Frontal cortex (tissue), 4 donors: ENCODE data around the gene RSPH4A. TPM values are rescaled to one million over a fixed set of nuclear protein-coding genes. Genes with fewer than 3 reads are reported as not detected.
"Not testable (repeated sequence)": the region's sequence is repeated elsewhere in the genome, so short reads cannot be mapped to it uniquely, and the experiment has no call there.

ENCODE experiments used
- DNase-seq, 2 donors: peaks; one replicate each; pipeline ENCODE4 v3.0.0; 2012; ENCODE audit warnings: low spot score in 2 of 2
- FAIRE-seq: peaks from 2 replicates; lab custom pipeline; 2012; peaks lifted over from hg19 to GRCh38; lab: Jason Lieb, UNC
- total RNA-seq: library from RNA; depleted of rRNA; stranded (reverse); fragments of >200 nt; gene quantifications from one replicate; pipeline ENCODE4 v1.2.3, GENCODE V29; 2014
- donor health status: control.
- donor health status: control.
- donor health status: control.

RSPH4A gene
- total RNA-seq: 1.6 TPM

DNA sequence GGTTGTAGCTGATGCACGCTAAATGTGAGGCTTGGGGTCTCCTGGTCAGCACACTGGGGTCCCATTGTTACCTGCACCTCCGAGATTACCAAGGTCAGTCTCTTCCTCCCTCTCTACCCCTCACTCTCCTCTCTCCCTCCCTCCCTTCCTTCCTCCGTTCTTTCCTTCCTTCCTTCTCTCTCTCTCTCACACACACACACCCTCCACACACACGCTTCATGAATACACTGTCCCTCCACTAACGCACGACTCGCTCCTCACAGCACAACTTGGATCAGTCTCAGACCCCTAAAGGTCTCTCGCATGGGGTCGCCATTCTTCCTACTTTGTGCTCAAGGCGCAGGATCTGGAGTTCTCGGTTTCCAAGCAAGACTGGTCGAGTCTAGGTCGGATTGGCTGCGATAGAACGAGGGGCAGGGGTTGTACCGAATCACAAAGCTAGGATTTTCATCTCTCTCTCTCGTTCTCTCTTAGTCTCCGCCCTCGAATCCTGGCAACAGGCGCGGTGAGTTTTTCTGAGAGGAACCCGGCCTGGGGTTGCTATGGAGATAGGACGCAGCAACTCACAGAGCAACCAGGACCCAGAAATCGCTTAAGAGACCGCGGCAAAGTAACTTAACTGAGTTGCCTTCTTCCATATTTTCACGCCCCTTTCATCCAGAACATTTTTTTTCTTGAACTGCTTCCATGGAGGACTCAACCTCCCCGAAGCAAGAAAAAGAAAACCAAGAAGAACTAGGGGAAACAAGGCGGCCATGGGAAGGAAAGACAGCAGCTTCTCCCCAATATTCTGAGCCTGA is at the start of gene RSPH4A:
Gene RSPH4A (plus strand): TSS at position 543 of the 800 bp plus-strand sequence. CDS start 145 bp downstream, at position 688.
- FAIRE-seq (no peak), DNase-seq (peak; percentile 36 to 75)

DNA sequence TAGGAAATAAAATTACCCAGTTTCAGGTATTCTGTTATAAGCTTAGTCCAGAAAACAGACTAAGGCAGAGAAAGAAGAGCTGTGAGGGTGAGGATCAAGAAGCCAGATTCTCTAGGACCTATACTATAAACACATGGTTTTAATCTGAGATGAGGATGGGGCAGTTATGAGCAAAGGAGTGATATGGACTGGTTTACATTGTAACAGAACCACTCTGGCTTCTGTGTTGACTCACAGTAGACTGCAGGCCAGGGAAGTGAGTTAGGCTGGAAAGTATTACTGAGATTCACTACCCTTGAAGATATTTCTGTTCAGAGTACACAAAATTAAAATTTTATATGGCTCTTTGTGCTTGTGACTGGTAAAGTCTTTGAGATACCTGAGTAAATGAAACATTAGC is 48.2 kb upstream of the RSPH4A start:
- DNase-seq (no peak), FAIRE-seq (no peak)

DNA sequence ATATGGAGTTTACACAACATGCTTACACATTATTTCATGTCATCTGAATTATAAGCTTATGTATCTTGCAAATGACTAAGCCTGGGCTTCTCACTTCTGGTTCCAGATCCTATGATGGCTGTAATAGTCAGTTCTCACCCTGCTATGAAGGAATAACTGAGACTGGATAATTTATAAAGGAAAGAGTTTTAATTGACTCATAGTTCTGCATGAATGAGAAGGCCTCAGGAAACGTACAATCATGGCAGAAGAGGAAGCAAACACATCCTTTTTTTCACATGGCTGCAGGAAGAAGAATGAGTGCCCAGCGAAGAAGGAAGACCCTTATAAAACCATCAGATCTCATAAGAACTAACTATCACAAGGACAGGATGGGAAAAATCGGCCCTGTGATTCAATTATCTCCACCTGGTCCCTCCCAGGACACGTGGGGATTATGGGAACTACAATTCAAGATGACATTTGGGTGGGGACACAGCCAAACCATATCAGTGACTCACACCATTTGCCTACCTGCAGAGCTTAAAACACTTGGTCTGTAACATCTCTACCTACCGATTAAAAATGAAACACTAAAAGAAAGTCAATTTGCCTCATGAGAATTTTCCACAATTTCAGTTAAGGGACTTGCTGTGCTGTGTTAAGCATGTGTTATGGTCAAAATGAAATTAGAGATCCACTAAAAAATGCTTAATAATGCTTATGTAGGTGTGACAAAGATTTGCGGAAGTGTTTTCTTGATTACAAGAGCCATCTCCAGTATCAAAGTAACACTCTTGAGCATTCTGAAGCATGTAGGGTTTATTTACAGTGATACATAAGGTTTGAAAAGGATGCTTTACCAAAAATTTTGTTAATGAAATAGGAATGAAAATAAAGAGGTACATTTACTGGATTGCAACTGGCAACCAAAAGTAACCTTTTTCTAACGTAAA is 47.2 kb upstream of the RSPH4A start:
- DNase-seq: no peak
- FAIRE-seq: no peak

DNA sequence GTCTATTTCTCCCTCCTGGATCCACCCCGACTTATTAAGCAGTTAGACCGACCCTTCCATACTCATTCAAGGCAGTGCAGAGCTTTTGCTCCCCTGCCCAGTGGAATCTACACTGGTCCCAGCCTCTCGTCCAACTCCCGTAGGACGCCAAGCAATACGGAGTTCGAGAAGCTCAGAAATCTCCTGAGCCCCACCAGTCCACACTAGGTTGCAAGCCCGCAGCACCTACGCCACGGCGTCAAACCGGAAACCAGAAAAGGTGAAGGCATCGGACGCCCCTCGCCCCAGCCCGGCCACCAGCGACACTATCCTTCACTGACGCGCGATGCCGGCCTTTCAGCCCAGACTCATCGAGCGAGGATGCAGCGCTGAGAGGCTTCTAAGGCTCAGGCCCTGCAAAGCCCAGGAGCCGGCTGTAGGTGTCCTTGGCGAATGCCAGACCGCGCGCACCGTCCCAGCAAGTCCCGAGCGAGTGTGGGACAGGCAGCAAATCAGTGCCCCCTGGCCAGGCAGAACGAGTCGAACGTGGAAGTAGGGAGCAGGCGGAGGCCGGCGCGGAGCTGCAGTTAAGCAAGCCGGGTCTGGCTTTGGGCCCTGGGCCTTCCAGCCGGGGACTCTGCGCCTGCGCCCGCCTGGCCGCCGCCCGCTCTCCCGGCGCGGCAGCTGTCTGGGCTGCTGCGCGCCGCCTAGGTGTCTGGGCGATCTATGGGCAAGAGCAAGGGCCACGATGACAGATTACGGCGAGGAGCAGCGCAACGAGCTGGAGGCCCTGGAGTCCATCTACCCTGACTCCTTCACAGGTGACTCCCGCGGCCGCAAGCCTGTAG is 45.2 kb upstream of the RSPH4A start, which contains the start of gene RWDD1:
Gene RWDD1 (plus strand): TSS at position 649 of the 827 bp plus-strand sequence. CDS start 79 bp downstream, at position 728.
- DNase-seq (peak; percentile 93), FAIRE-seq (no peak)

DNA sequence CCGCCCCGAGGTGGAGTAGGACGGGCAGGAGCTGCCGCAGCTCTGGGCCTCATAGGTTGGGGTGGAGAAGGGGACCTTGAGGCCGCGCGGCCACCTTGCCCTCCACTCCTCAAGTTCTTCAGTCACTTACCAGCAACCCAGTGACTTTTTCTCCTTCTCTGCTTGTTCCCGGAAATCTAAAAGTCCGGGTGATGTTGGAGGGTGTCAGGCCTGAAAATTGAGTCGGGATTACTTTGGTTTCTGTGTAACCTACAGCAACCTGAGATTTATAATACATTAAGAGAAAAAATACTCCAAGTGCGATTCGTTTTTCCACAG is 44.6 kb upstream of the RSPH4A start:
- no peak for FAIRE-seq
- no peak for DNase-seq

- FAIRE-seq (no peak), DNase-seq (no peak)
Observed at GRCh38 chr6:116572162-116572561, 44.1 kb upstream of the RSPH4A start.

- no peak for DNase-seq
- no peak for FAIRE-seq
Observed at GRCh38 chr6:116575227-116575626, 41.1 kb upstream of the RSPH4A start.

DNA sequence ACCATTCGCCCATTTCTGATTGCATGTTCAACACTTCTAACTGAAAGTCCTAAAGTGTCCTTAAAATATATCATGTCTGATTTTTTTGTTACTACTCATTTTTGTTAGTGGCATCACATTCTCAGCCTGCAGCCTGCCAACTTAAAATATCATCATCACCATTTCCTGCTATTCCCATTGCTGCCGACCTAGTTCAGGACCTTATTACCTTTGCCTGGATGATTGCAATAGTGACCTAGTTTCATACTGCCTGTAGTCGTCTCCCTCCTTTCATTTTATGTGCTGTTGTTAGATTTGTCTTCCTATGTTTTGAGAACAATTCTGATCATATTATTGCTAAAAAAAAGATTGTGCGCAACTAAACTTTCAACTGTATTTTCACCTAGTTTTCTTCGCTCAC is 38.8 kb upstream of the RSPH4A start:
- no peak for FAIRE-seq
- no peak for DNase-seq

DNA sequence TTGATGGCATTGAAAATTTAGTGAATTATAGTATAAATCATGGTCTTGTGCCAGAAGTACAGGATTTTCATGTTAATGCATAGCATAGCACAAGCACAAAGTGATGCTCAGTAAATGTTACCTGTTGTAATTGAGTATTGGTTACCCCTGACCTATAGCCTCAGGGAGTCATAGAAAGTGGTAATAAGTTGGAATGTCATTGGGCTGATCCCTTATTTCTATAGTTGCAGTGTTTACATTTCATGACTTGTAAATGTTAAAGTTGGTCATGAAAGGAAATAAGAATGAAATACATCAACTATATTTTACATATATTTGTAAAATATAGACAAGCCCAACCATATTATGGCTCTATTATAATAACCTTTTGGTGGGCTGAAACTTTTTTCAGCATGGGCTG is 37.9 kb upstream of the RSPH4A start:
- FAIRE-seq (no peak), DNase-seq (no peak)

- DNase-seq: no peak
- FAIRE-seq: no peak
Observed at GRCh38 chr6:116579143-116579542, 37.1 kb upstream of the RSPH4A start.

GRCh38 chr6:116580198-116580597 is 36.1 kb upstream of the RSPH4A start:
- FAIRE-seq (no peak), DNase-seq (no peak)

DNA sequence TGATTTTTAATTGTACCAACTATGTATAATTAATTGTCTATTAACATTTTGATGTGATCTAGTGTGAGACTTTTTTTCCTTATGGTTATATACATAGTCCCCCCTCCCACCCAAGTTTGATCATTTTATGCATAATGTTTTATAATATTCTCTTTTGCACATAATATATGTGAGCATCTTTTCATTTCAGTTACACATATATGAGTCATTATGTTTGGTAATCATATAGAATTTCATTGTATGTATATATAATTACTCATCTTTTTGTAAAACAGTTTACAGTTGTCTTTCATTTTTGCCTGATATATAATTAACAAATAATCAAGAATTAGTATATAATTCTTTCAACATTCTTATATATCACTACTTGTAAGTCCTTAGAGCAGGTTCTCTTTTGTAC is 30.0 kb upstream of the RSPH4A start:
- FAIRE-seq (peak; percentile 17), DNase-seq (no peak)

DNA sequence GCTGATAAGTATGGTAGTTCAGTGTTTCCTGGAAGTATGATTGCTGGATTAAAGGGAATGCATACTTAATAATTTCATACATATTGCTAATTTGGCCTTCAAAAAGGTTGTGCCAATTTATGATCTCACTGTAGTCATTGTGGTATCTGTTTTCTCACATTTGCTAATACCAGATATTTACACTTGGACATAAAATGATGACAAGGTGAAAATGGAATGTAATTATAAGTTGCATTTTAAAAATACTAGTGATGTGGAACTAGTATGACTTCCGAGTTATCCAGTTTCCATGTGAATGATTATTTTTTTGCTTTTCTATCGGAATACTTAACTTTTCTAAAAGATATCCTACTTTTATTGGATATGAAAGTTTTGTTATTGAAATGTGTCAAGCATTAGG is 29.5 kb upstream of the RSPH4A start:
- no peak for FAIRE-seq

GRCh38 chr6:116595247-116595646 is 21.0 kb upstream of the RSPH4A start:
- DNase-seq (no peak), FAIRE-seq (no peak)

More for the DNA sequence above, 29.5 kb upstream of the RSPH4A start:
- DNase-seq: no peak

DNA sequence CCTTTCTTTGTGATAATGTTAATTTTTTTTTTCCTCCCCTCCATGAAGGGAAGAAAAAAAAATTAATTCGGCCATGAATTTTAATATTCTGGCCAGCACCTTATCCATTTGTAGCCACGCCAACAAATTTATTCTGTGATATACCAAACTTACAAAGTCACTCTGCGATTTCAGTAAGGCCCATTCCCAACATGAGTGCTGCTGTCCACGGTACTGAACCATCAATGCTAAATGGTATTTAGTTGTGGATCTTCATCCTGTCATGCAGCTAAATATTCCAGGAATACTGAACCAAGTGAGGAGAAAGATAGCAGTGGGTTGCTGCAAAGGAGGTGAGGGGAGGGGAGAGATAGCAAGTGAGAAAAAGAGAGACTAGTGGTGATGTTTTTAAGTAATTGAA is 19.5 kb upstream of the RSPH4A start:
- no peak for DNase-seq
- FAIRE-seq: no peak

- not testable (repeated sequence) for FAIRE-seq, DNase-seq
Observed at GRCh38 chr6:116603916-116604315, 12.4 kb upstream of the RSPH4A start.

DNA sequence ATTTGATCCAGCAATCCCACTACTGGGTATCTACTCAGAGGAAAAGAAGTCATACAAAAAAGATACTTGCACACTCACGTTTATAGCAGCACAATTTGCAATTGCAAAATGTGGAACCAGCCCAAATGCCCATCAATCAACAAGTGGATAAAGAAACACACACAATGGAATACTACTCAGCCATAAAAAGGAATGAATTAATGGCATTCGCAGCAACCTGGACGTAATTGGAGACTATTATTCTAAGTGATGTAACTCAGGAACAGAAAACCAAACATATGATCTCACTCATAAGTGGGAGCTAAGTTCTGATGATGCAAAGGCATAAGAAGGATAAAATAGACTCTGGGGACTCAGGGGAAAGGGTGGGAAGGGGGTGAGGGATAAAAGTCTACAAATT is 11.4 kb upstream of the RSPH4A start:
- FAIRE-seq, DNase-seq: not testable (repeated sequence)

DNA sequence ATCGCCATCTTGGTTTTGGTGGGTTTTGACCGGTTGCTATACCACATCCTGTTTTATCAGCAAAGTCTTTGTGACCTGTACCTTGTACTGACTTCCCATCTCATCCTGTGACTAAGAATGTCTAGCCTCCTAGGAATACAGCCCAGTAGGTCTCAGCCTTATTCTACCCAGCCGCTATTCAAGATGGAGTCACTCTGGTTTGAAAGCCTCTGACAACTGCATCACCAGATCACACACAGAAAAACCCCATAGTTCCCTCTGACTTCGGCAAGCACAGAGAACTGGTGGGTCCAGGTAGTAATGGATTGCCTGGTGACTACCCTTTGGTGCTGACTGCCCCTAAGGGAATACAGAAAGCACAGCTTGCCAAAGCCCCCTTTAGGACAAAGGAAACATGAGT is 10.3 kb upstream of the RSPH4A start:
- no peak for DNase-seq
- no peak for FAIRE-seq

DNA sequence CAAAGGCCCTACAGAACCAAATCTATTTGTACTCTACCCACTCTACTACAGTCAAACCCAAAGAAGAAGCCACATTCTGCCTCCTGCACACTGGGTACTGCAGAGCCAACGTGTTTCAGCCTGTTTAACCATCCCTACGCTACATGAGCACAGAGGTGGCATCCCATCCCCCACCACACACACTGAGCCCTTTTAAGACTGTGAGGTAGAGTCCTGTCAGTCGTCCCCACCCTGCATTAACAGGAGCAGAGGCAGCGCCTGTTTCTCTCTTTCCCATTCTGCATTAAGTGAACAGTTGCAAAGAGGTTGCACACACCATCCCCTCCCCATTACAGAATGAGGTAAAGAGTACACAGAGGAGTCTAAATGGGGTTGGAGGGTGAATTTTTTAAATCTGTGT is 5.2 kb upstream of the RSPH4A start:
- DNase-seq: no peak

GRCh38 chr6:116616737-116617053 is 416 bp downstream of the RSPH4A start:
- DNase-seq (peak in 1 of 2 donors; percentile 7), FAIRE-seq (no peak)

More for the DNA sequence above, 5.2 kb upstream of the RSPH4A start:
- no peak for FAIRE-seq
